Effector memory CD8-positive, alpha-beta T cell (primary cell): Measurements from ENCODE around the gene CAMKMT.
A peak's percentile ranks its signal among the peaks of the same experiment; 100 is the strongest.

Experiments
- ATAC-seq: fragments of 150-1000 bp; cut with Tn5 transposase; replicated peaks from 2 replicates; pipeline ENCODE4 v1.10.0; 2021; ENCODE audit warnings: mild to moderate bottlenecking, moderate library complexity
- DNase-seq, 3 experiments: peaks; one replicate each; pipeline ENCODE4 v3.0.0; 2021
- H3K27ac Mint-ChIP-seq, 2 donors: one replicate each; pipeline ENCODE4 v1.8.0; 2022; ENCODE audit warnings: mild to moderate bottlenecking in 2 of 2, mixed read lengths in 2 of 2, moderate library complexity in 2 of 2
- H3K27me3 Mint-ChIP-seq, 2 donors: one replicate each; pipeline ENCODE4 v1.8.0; 2022; ENCODE audit warnings: mixed read lengths in 2 of 2
- H3K36me3 Mint-ChIP-seq: one replicate; pipeline ENCODE4 v1.8.0; 2022; ENCODE audit warnings: mild to moderate bottlenecking, moderate library complexity, mixed read lengths; ENCODE audit not compliant: insufficient read depth
- H3K4me1 Mint-ChIP-seq, 2 donors: one replicate each; pipeline ENCODE4 v1.8.0; 2022; ENCODE audit warnings: low read depth in 2 of 2, mixed read lengths in 2 of 2
- H3K4me3 Mint-ChIP-seq, 2 donors: one replicate each; pipeline ENCODE4 v1.8.0; 2022; ENCODE audit warnings: mild to moderate bottlenecking in 2 of 2, mixed read lengths in 2 of 2, moderate library complexity in 2 of 2
- H3K9me3 Mint-ChIP-seq, 2 donors: one replicate each; pipeline ENCODE4 v1.8.0; 2022; ENCODE audit warnings: mixed read lengths in 2 of 2

CAMKMT gene

DNA sequence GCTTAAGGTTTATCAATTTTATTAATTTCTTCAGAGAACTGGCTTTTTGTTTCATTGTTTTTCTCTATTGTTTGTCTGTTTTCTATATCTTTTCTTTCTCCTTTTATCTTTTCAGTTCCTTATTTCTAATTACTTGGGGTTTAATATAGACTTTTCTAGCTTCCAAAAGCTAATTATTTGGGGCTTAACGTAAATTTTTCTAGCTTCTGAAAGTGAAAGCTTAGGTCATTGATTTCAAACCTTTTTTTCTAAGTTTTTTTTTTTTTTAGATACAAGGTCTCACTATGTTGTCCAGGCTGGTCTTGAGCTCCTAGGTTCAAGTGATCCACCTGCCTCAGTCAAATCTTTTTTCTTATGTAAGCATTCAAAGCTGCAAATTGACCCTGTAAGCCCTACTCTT, 266.6 kb downstream of the CAMKMT start:
- Mint-ChIP-seq H3K27me3 (no peaks in the 10 kb centered on the region), H3K4me3 (no peak overlapping the region), H3K36me3 (peaks cover 3% of the 10 kb centered on the region), H3K9me3 (no peaks in the 10 kb centered on the region), H3K4me1 (peaks cover 0 to 3% of the 10 kb centered on the region in 2 donors), H3K27ac (no peak overlapping the region)
- ATAC-seq (no peak), DNase-seq (no peak)

GRCh38 chr2:44632931-44633689, 271.4 kb downstream of the CAMKMT start:
- Mint-ChIP-seq H3K9me3 (no peaks in the 10 kb centered on the region), H3K27ac (peak overlapping the region in 1 of 2 donors; percentile 38), H3K27me3 (no peaks in the 10 kb centered on the region), H3K36me3 (peaks cover 3% of the 10 kb centered on the region), H3K4me3 (no peak overlapping the region), H3K4me1 (peaks cover 0 to 7% of the 10 kb centered on the region in 2 donors)
- no peak for ATAC-seq
- DNase-seq: no peak

- no peaks in the 10 kb centered on the region for H3K36me3 Mint-ChIP-seq
- H3K4me1 Mint-ChIP-seq: peaks cover 0 to 7% of the 10 kb centered on the region in 2 donors
- DNase-seq (no peak), ATAC-seq (no peak)
- no peaks in the 10 kb centered on the region for H3K9me3 Mint-ChIP-seq
- H3K27me3 Mint-ChIP-seq: no peaks in the 10 kb centered on the region
- no peak overlapping the region for H3K27ac Mint-ChIP-seq
- H3K4me3 Mint-ChIP-seq: no peak overlapping the region
Observed at GRCh38 chr2:44635725-44636124, 274.0 kb downstream of the CAMKMT start.

- no peak for DNase-seq
- H3K9me3 Mint-ChIP-seq: no peaks in the 10 kb centered on the region
- peaks cover 0 to under 1% of the 10 kb centered on the region in 2 donors for H3K4me1 Mint-ChIP-seq
- ATAC-seq: no peak
- no peak overlapping the region for H3K4me3 Mint-ChIP-seq
- no peaks in the 10 kb centered on the region for H3K36me3 Mint-ChIP-seq
- no peak overlapping the region for H3K27ac Mint-ChIP-seq
- H3K27me3 Mint-ChIP-seq: no peaks in the 10 kb centered on the region
Observed at GRCh38 chr2:44638649-44639048, 276.9 kb downstream of the CAMKMT start.

DNA sequence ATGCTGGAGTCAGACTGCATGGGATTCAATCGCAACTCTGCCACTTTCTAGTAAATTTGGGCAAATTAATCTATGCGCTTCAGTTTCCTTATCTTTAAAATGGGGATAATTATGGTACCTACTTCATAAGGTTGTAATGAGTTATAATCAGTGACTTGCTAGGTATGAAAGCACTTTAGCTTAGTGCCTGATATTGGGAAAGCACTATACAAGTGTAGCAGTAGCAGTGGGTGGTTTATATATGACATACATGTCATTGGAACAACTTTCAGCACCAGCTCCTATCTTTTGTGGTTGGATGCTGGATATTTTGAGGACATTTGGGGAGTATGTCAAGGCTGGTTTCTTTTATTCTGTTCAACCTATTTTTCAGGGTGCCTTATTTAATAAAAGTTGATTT, 277.7 kb downstream of the CAMKMT start:
- no peaks in the 10 kb centered on the region for H3K4me1 Mint-ChIP-seq
- H3K4me3 Mint-ChIP-seq: no peak overlapping the region
- H3K27ac Mint-ChIP-seq: no peak overlapping the region
- H3K9me3 Mint-ChIP-seq: no peaks in the 10 kb centered on the region
- no peak for DNase-seq
- no peaks in the 10 kb centered on the region for H3K36me3 Mint-ChIP-seq
- ATAC-seq: no peak
- no peaks in the 10 kb centered on the region for H3K27me3 Mint-ChIP-seq

GRCh38 chr2:44642123-44642857, 280.5 kb downstream of the CAMKMT start:
- H3K36me3 Mint-ChIP-seq: no peaks in the 10 kb centered on the region
- H3K4me3 Mint-ChIP-seq: no peak overlapping the region
- no peak overlapping the region for H3K27ac Mint-ChIP-seq
- no peaks in the 10 kb centered on the region for H3K27me3 Mint-ChIP-seq
- no peaks in the 10 kb centered on the region for H3K9me3 Mint-ChIP-seq
- H3K4me1 Mint-ChIP-seq: peaks cover 0 to 5% of the 10 kb centered on the region in 2 donors
- DNase-seq (no peak), ATAC-seq (no peak)

DNA sequence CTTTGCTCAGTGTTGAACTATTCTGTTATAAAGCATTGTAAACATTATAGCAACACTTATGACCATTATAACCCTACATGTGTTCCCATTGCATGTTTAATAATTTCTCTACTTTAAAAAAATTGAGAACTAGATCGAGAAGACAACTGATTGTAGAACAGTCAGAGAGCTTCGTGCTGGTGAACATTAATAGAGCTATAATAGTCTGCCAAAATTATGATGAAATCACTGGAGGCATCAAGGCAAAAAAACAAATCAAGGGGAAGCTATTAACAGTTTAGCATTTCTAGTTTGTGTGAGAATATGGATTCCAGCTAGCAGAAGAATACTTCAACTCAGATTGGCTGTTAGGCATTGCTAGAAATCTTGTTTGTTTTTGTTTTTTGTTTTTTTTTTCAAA, 284.2 kb downstream of the CAMKMT start:
- Mint-ChIP-seq H3K36me3 (no peaks in the 10 kb centered on the region), H3K4me3 (no peak overlapping the region), H3K4me1 (peaks cover 0 to 5% of the 10 kb centered on the region in 2 donors), H3K9me3 (no peaks in the 10 kb centered on the region), H3K27ac (no peak overlapping the region), H3K27me3 (no peaks in the 10 kb centered on the region)
- ATAC-seq: no peak
- no peak for DNase-seq

GRCh38 chr2:44649381-44649780, 287.6 kb downstream of the CAMKMT start:
- H3K9me3 Mint-ChIP-seq: no peaks in the 10 kb centered on the region
- ATAC-seq (no peak), DNase-seq (no peak)
- peaks cover 0 to 8% of the 10 kb centered on the region in 2 donors for H3K4me1 Mint-ChIP-seq
- H3K27me3 Mint-ChIP-seq: no peaks in the 10 kb centered on the region
- no peak overlapping the region for H3K27ac Mint-ChIP-seq
- H3K36me3 Mint-ChIP-seq: no peaks in the 10 kb centered on the region
- H3K4me3 Mint-ChIP-seq: no peak overlapping the region

GRCh38 chr2:44650796-44651195, 289.0 kb downstream of the CAMKMT start:
- Mint-ChIP-seq H3K27me3 (no peaks in the 10 kb centered on the region), H3K27ac (no peak overlapping the region), H3K9me3 (no peaks in the 10 kb centered on the region), H3K36me3 (no peaks in the 10 kb centered on the region), H3K4me3 (no peak overlapping the region), H3K4me1 (peaks cover 3 to 4% of the 10 kb centered on the region in 2 donors)
- no peak for ATAC-seq
- DNase-seq: no peak

DNA sequence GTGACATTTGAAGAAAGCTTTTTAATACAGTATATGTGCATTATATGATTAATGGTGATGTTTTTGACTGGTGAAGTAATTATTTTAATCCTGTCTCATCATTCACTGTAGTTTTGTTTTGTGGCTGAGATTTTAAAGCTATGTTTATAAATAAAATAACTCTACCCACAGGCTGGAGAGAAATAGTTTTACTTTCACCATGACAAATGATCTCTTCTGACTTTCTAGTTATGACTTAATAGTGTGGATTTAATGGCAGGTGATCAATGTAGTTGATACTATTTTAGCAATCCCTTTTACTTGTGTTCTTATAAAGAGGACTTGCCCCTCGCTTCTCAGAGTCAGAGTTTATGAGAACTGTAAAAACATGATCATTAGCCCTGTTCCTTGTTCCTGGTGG, 290.2 kb downstream of the CAMKMT start:
- no peak overlapping the region for H3K4me3 Mint-ChIP-seq
- no peak for DNase-seq
- no peaks in the 10 kb centered on the region for H3K27me3 Mint-ChIP-seq
- H3K36me3 Mint-ChIP-seq: no peaks in the 10 kb centered on the region
- no peaks in the 10 kb centered on the region for H3K9me3 Mint-ChIP-seq
- H3K4me1 Mint-ChIP-seq: peaks cover 3 to 4% of the 10 kb centered on the region in 2 donors
- H3K27ac Mint-ChIP-seq: no peak overlapping the region
- no peak for ATAC-seq

- ATAC-seq (no peak), DNase-seq (no peak)
- H3K27ac Mint-ChIP-seq: no peak overlapping the region
- peaks cover 3 to 4% of the 10 kb centered on the region in 2 donors for H3K4me1 Mint-ChIP-seq
- no peaks in the 10 kb centered on the region for H3K9me3 Mint-ChIP-seq
- H3K36me3 Mint-ChIP-seq: no peaks in the 10 kb centered on the region
- H3K27me3 Mint-ChIP-seq: no peaks in the 10 kb centered on the region
- H3K4me3 Mint-ChIP-seq: no peak overlapping the region
Observed at GRCh38 chr2:44652701-44653100, 291.0 kb downstream of the CAMKMT start.

- Mint-ChIP-seq H3K27me3 (no peaks in the 10 kb centered on the region), H3K9me3 (no peaks in the 10 kb centered on the region), H3K36me3 (no peaks in the 10 kb centered on the region), H3K4me1 (peaks cover 3 to 4% of the 10 kb centered on the region in 2 donors), H3K27ac (peak overlapping the region in 1 of 2 donors; percentile 61), H3K4me3 (peak overlapping the region in 1 of 2 donors; percentile 44)
- DNase-seq (no peak), ATAC-seq (no peak)
Observed at GRCh38 chr2:44655401-44655864, 293.7 kb downstream of the CAMKMT start.

GRCh38 chr2:44656460-44656859, 294.7 kb downstream of the CAMKMT start:
- Mint-ChIP-seq H3K4me3 (no peak overlapping the region), H3K27me3 (no peaks in the 10 kb centered on the region), H3K9me3 (no peaks in the 10 kb centered on the region), H3K27ac (no peak overlapping the region), H3K36me3 (no peaks in the 10 kb centered on the region), H3K4me1 (peaks cover 3 to 4% of the 10 kb centered on the region in 2 donors)
- DNase-seq (no peak), ATAC-seq (no peak)
